SK-N-MC (cell line): Measurements from ENCODE around the gene PRKCB.

ENCODE experiments used
- EZH2 ChIP-seq: fragments of 200-600 bp; sonication (generic); IDR thresholded peaks from one replicate; pipeline ENCODE4 v1.6.1; 2017; ENCODE audit warnings: antibody characterized with exemption
- FOXP2 ChIP-seq: optimal IDR thresholded peaks from 2 replicates; pipeline ENCODE3; 2011; ENCODE audit warnings: mild to moderate bottlenecking, moderate library complexity; ENCODE audit not compliant: insufficient read depth; ENCODE audit errors: extremely low read length, control extremely low read depth
- POLR2AphosphoS5 ChIP-seq: IDR thresholded peaks from 2 replicates; pipeline ENCODE4 v1.6.1; 2012; ENCODE audit warnings: mild to moderate bottlenecking, low read depth, low read length, borderline replicate concordance

DNA sequence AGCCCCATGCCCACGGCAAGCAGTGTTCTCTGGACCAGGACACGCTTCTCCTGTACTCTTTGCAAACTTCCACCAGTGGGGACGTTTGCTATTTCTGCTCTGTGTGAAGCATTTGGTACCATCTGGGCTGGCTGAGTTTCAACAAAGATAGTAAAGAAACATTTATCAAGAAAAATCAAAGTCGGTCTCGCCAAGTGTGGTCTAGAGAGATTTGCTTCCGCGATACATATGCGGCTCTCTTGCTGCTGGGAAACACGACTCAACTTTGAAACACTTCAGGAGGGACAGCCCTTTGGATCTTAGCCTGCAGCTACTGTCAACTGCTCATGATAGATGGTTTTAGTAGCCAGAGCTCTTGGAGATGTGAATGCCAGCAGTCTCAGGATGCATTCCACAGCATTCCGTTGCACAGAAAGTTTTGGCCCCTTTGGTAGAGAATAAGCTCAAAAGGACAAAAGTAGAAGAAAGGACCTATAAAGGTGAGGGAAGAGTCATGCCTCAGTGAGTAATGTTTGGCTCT, 252.2 kb downstream of the PRKCB start:
- no peak for TF ChIP-seq EZH2
- no peak for TF ChIP-seq POLR2AphosphoS5
- no peak for TF ChIP-seq FOXP2
